ENCODE measurements around the gene ZC3H15.

ZC3H15 gene

DNA sequence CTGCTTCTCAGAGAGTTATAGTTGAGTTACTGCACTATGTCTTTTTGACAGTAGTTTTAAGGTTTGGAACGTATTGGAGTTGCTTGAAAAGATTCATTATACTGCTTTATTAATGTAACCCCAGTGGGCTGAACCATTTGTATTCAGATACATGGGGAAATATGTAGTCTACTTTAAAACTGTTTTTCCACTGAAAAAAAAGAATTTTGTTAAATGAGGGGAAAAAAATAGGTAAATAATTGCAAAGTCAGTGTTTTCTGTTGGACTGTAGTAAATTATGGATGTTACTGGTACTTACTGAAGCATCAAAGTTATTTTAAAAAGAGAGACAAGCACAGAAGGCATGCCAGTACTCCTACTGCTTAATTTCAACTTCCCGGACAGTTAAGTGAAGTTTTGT is 36.4 kb downstream of the ZC3H15 start:
- TF ChIP-seq GATA3 (IDR thresholded peaks at IDR 0.05; ENCODE audit: low read depth, low read length) = no peak
- no peak for TF ChIP-seq GATA2 (IDR thresholded peaks at IDR 0.05; ENCODE audit: low read depth, low read length)

DNA sequence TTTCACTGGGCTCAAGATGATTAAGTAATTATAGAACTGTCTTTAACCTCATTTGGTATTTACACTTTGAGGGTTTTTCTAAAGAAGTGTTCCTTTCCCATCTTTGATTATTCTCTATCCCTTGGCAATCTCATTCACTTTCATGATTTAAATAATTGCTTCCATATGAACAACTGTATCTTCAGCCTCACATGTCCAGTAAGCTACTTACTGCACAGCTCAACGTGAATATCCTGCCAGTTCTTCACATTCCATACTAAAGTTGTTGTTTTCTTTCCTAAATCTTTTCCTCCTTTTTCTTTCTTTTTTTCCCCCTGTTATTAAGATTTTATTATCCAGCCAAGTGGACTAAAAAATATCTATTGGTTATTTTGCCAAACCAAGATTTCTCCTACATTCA is 37.7 kb downstream of the ZC3H15 start:
- TF ChIP-seq GATA2 (IDR thresholded peaks at IDR 0.05; ENCODE audit: low read depth, low read length) = no peak
- TF ChIP-seq GATA3 (IDR thresholded peaks at IDR 0.05; ENCODE audit: low read depth, low read length) = no peak

DNA sequence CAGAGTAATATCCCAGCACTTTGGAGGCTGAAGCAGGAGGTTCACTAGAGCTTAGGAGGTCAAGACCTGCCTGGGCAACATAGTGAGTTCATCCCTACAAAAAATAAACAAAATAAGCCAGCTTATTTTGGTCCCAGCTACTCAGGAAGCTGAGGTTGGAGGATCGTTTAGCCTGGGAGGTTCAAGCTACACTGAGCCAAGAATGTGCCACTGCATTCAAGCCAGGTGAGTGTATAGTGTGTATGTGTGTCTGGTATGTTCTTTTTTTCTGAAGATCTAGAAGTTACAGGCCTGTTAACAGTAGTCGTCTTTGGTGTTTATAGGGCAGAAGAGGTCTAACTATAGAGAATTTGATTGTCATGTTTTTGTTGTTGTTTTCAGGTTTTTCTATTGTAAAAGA is 40.2 kb downstream of the ZC3H15 start:
- TF ChIP-seq GATA2 (IDR thresholded peaks at IDR 0.05; ENCODE audit: low read depth, low read length) = no peak
- TF ChIP-seq GATA3 (IDR thresholded peaks at IDR 0.05; ENCODE audit: low read depth, low read length) = no peak

DNA sequence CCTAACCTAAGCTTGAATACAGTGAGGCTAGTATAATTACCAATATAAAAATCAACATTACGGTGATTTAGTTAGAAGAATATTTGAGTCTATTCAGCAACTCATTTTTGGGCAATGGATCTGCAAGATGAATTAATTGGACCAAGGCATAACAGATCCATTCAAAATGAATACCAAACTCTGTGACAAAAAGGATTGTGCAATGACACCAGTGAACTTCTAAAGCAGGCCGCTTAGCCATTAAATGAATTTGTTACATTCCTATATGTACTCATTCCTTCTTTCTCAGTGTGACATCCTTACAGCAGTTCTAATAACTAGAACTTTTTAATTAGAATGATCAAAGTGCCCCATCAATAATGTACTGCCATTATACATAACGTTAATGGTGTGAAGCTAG is 44.3 kb downstream of the ZC3H15 start:
- TF ChIP-seq GATA3 (IDR thresholded peaks at IDR 0.05; ENCODE audit: low read depth, low read length) (no peak), GATA2 (IDR thresholded peaks at IDR 0.05; ENCODE audit: low read depth, low read length) (no peak)

DNA sequence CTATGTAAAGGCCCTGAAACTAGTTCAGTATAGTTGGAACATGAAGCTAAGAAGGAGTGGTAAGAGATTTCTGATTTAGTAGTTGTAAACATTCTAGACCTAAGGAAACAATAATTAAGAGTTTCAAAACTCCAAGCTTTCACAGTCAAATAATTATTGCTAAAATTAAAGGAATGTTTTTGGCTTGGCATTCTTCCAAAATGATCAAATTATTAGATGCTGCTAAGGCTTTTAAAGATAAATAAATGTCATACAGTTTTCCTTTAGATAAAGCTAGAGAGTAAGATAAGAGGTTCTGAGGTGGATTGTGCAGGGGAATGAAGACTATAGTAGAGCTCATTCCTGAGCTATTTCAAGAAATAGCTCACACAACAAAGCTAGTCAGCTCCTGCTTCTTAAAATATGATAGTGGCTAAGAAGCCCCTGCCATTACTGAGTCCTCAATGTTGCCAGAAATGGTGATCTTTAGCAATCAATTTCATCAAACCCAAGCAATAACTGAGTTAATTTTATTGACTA is 45.3 kb downstream of the ZC3H15 start:
- no peak for TF ChIP-seq GATA3 (IDR thresholded peaks at IDR 0.05; ENCODE audit: low read depth, low read length)

DNA sequence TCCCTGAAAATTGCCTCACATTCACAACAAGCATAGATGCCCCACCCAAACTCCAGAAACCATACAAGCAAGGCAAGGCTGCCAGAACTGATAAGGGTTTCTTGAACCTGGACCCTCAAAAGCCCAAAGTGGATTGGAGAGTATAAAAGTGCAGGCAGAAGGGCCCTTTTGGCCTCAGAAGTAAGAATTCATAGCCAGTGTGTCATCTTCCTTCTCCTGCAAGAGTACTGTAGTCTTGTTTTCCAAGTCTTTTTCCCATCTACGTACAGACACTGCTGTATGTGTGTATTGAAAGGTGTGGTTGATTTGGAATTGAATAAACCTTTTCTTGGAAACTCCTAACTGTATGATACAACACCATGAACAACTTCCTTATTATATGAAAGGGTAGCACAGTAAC is 46.8 kb downstream of the ZC3H15 start:
- no peak for TF ChIP-seq GATA3 (IDR thresholded peaks at IDR 0.05; ENCODE audit: low read depth, low read length)
- no peak for TF ChIP-seq GATA2 (IDR thresholded peaks at IDR 0.05; ENCODE audit: low read depth, low read length)

DNA sequence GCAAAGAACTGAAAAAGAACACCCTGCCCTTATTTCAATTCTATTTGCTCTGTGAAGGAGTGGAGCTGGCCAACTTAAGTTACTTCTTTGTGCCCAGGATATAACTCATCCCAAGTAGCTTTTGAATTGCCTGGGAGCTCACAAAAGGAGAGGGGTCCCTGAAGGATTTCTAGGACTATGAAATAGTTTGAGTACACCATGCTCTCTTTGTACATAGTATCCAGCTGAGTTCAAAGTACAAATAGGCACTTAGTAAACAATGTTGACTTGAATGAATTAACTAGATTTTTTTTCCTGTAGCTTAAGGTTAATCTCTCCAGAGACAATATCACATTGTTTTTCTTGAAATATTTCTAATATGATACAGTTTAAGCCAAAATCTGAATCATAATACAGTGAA is 47.7 kb downstream of the ZC3H15 start:
- TF ChIP-seq GATA3 (IDR thresholded peaks at IDR 0.05; ENCODE audit: low read depth, low read length) (no peak), GATA2 (IDR thresholded peaks at IDR 0.05; ENCODE audit: low read depth, low read length) (no peak)

DNA sequence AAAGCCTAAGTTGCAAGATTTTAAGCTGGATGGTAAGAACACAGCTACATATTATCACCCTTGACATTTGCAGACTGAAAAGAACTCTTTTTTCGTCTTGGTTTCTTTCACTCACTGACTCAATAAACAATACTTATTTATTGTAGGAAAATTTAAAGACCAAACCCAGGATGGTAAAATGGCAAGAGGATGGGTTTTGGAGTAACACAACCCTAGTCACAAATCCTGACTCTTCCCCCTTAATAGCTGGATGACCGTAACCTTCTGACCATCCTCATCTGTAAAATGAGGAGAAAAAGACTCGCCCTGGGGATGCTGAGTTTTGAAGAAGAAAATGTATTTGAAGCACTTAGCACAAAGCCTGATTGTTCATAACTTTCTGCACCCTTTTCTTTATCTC is 48.3 kb downstream of the ZC3H15 start:
- TF ChIP-seq GATA2 (IDR thresholded peaks at IDR 0.05; ENCODE audit: low read depth, low read length) (no peak), GATA3 (IDR thresholded peaks at IDR 0.05; ENCODE audit: low read depth, low read length) (no peak)

DNA sequence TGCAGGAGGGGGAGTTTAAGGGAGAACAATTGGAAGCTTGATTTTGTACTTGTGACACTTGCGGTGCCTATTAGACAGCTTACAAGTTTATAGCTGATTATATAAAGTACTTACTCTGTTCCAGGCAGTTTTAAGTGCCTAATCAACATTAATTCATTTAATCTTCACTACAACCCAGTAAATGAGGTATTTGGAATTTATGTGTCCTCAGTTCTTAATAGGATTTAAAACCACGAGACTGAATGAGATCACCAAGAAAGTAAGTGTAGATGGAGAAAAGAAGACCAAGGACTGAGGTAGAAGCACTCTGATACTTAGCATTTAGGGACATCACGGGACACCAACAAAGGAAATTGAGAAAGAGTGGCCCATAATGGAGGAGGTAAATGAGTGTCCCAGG is 49.8 kb downstream of the ZC3H15 start:
- TF ChIP-seq GATA2 (IDR thresholded peaks at IDR 0.05; ENCODE audit: low read depth, low read length) = no peak
- TF ChIP-seq GATA3 (IDR thresholded peaks at IDR 0.05; ENCODE audit: low read depth, low read length) = no peak

DNA sequence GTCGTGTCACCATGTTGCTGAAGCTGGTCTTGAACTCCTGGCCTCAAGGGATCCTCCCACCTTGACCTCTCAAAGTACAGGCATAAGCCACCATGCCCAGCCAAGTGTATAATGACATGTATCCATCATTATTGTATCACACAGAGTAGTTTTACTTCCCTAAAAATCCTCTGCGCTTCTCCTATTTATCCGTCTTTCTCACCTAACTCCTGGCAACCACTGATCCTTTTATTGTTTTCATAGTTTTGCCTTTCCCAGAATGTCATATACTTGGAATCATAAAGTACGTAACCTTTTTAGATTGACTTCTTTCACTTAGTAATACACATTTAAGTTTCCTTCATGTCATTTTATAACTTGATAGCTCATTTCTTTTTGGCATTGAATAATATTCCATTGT is 51.0 kb downstream of the ZC3H15 start:
- TF ChIP-seq GATA3 (IDR thresholded peaks at IDR 0.05; ENCODE audit: low read depth, low read length) (no peak), GATA2 (IDR thresholded peaks at IDR 0.05; ENCODE audit: low read depth, low read length) (no peak)

DNA sequence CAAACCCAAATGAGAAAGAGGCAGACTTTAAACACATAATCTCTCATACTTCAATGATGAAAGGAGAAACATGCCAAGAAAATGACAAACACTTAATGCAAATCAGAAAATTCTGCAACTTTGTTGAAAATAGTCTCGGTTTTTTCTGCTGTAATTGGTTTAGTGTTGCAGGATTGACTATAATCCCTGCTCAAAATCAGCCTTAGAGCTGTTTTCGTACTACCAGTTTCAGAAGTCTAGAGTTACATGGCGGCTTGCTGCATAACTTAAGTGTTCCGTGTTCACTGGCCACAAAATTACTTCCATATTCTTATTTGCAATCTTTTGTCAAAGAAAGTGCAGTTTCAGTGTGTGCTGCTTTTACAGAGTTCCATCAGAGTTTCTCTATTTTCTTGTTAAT is 54.9 kb downstream of the ZC3H15 start:
- TF ChIP-seq GATA3 (IDR thresholded peaks at IDR 0.05; ENCODE audit: low read depth, low read length) = no peak
- no peak for TF ChIP-seq GATA2 (IDR thresholded peaks at IDR 0.05; ENCODE audit: low read depth, low read length)

DNA sequence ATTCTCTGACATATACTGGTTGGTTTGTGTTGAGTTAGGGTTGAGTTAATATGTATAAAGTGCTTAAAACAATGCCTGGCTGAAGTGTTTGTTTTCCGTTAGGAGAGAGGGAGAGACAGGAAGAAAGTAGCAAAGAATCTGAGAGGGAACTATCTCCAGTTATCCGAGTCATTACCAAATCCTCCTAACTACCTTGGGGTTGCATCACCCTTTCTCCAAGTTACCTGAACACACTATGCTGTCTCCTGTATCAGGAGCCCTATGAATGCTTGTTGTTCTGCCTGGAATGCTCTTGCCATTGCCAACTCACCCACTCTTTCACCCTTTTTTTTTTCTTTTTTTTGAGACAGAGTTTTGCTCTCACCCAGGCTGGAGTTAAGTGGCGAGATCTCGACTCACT is 55.9 kb downstream of the ZC3H15 start:
- TF ChIP-seq GATA3 (IDR thresholded peaks at IDR 0.05; ENCODE audit: low read depth, low read length) = no peak
- TF ChIP-seq GATA2 (IDR thresholded peaks at IDR 0.05; ENCODE audit: low read depth, low read length) = no peak

DNA sequence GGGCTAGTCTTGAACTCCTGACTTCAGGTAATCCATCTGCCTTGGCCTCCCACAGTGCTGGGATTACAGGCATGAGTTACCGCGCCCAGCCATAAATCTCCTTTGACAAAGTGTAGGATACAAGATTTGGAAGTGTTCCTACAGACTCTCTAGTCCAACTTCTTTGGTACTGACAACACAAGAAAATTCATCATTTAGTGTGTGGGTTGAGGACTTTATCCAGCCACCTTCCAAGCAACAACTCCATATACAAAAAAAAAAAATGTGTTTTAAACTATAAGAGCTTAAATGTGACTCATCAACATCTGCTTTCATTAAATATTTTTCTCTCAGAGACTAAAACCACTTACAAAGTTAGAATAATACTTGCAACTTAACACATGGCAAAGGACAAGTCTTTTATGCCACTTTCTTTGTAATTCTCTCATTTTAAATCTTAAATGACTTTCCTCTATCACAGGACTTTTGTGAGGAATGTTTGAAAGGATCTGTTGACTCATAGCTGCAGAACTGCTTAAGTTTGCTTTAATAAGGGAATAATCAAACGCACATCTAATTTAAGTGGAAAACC is 57.6 kb downstream of the ZC3H15 start:
- TF ChIP-seq GATA2 (IDR thresholded peaks at IDR 0.05; ENCODE audit: low read depth, low read length) (no peak), GATA3 (IDR thresholded peaks at IDR 0.05; ENCODE audit: low read depth, low read length) (no peak)

DNA sequence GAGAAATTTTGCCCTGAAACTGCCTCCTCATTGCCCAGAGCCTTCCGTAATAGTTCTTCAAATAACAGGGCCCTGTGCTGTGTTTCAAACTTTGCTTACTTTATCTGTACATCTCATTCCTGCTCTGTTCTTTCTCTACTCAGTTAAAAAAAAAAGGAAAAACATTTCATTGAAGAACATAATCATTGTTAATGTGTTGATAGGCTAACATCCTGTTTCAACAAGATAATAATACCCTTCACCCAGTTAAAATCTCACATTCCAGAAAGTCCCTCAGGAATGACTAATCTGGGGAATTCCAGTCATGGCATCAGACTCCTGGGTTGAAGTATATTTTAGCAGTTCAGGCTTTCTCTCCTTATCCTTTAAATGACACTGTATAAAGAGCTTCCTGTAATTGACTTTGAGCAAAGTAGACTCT is 58.2 kb downstream of the ZC3H15 start:
- TF ChIP-seq GATA3 (IDR thresholded peaks at IDR 0.05; ENCODE audit: low read depth, low read length) (no peak), GATA2 (IDR thresholded peaks at IDR 0.05; ENCODE audit: low read depth, low read length) (no peak)

DNA sequence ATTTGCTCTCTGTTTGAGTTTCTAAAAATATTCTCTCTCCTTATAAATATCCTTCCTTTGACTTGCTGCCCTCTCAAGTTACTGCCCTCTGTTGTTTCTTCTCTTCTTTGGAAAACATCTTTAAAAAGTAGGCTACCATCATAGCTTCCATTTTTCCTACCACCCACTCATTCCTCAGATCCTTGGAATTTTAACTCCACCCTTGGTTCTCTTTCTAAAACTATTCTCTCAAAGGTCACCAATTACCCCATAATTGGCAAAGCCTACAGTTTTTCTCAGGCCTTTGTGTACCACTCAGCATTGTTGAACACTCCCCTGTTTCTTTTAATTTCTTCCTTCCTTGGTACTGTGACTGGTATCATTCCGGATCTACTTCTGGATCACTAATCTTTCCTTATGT is 60.8 kb downstream of the ZC3H15 start:
- TF ChIP-seq GATA3 (IDR thresholded peaks at IDR 0.05; ENCODE audit: low read depth, low read length) (no peak), GATA2 (IDR thresholded peaks at IDR 0.05; ENCODE audit: low read depth, low read length) (no peak)
